H54 (cell line): ENCODE data around the gene PRAMEF9.
"Not testable (repeated sequence)": the region's sequence is repeated elsewhere in the genome, so short reads cannot be mapped to it uniquely, and the experiment has no call there.

Source experiments
- DNase-seq: peaks from one replicate; pipeline ENCODE4 v3.0.0; 2011; ENCODE audit warnings: low spot score, mixed read lengths; ENCODE audit not compliant: insufficient read length
- FAIRE-seq: peaks from 3 replicates; lab custom pipeline; 2011; peaks lifted over from hg19 to GRCh38; lab: Jason Lieb, UNC
- POLR2A ChIP-seq: IDR thresholded peaks from 2 replicates; pipeline ENCODE4 v1.6.1; 2011; ENCODE audit warnings: low read depth, mild to moderate bottlenecking, low read length

The PRAMEF9 gene

DNA sequence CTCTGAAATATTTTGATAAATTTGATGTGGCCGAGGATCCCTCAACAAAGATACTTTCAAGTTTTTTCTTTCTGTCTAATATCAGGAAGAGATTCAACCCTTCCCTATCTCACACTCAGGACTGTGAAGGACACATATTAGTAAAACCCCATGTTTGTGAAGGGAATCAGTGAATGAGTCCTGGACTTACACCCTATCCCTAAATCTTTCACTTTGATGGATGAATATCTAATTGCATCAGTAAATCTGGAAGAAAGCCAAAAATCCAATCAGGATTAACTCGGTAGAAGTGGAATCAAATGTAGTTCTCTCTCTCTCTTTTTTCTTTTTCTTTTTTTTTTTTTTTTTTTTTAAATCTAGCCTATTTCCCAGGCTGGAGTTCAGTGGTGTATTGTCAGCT lies at the start of gene PRAMEF9:
Gene PRAMEF9 (plus strand): TSS at position 301 of the 400 bp plus-strand sequence. CDS start 3,433 bp downstream, outside the sequence.
- not testable (repeated sequence) for FAIRE-seq

DNA sequence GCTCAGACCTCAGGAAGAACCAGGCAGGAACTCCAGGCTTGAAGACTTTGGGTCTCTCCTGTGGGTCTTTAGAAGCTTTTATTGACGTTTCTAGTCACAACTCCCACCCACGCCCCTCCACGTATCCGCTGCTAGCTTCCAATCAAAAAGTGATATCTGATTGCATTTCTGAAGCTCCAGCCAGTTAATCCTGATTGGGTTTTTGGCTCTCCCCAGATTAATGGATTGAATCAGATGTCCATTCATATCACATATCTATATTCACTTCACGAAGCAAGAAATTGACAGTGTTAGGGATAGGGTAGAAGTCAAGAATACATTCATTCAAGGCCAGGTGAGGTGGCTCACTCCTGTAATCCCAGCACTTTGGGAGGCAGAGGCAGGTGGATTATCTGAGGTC lies 15.7 kb upstream of the PRAMEF9 start, which contains the start of gene PRAMEF26:
Gene PRAMEF26 (minus strand): TSS at position 101 of the 400 bp plus-strand sequence. CDS start 2,914 bp downstream, outside the sequence.
- FAIRE-seq, DNase-seq: not testable (repeated sequence)

More for the DNA sequence above, at the start of gene PRAMEF9:
- not testable (repeated sequence) for DNase-seq

DNA sequence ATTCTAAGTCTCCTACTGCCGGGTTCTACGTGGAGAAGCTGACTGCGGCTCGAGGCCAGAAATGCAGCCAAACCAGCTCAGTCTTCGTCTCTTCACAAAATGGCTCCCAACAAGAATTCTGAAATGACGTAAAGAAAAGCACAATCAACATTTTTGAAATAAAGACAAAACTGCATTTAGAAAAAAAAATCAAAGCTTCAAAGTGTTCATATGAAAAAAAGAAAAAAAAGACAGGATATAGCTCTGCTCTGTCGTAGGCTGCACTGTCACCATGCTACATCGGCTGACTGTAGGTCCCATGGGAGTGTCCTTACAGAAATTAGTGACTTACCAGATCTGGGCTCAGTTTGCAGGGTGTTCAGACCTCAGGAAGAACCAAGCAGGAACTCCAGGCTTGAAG lies 6.1 kb upstream of the PRAMEF9 start, which contains the start of gene HNRNPCL4:
Gene HNRNPCL4 (minus strand): TSS at position 101 of the 400 bp plus-strand sequence. CDS start 164 bp downstream, outside the sequence.
- not testable (repeated sequence) for FAIRE-seq, DNase-seq

DNA sequence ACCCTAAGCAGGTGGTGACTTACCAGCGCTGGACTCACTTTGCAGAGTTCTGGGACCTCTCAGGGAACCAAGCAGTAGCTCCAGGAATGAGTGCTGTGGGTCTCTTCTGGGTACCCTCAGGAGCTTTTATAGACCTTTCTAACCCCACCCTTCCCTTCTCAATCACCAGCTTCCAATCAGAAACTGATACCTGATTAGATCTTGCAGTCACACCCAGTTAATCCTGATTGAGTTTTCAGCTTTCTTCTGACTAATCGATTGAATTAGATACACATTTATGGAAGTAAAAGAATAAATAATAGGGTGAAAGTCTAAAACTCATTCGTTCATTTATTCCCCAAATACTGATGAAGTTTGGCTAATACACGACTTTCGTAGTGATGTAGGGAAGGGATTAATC lies 29.7 kb downstream of the PRAMEF9 start, which contains the start of gene PRAMEF13:
Gene PRAMEF13 (minus strand): TSS at position 101 of the 400 bp plus-strand sequence. CDS start 1,820 bp downstream, outside the sequence.
- FAIRE-seq, DNase-seq: not testable (repeated sequence)

DNA sequence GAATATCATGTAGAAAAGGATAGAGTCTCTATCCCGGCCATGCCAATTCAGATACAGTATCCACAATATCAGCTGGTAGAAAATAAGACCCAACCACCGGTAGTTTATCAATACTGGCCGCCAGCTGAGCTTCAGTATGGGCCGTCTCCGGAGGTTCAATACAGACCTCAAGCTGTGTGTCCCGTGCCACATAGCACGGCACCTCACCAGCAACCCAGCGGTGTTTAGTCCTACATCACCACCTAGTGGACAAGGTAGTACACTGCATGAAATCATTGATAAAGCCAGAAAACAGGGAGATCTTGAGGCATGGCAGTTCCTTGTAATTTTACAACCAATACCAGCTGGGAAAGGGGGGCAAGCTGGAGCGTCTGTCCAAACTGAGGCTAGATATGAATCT lies 37.1 kb downstream of the PRAMEF9 start:
- FAIRE-seq, DNase-seq: not testable (repeated sequence)

DNA sequence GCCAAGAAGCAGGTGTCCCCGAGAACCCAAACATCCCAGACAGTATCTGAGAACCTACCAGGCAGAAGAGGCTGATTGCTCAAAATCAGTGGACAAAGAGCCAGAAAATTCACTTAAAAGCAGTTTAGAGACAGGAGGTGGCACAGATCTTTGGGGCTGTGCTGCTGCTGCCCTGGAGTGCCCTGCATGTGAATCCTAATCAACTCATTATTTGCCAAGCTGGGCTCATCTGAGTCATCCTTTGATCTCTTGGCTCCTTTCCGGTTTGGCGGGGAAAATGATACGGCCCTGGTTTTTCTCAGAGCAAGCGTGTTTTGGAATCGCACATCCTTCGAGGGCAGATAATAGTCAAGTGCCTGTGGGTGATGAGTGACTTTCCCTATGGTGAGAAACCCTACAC lies 45.0 kb downstream of the PRAMEF9 start:
- not testable (repeated sequence) for DNase-seq, FAIRE-seq

DNA sequence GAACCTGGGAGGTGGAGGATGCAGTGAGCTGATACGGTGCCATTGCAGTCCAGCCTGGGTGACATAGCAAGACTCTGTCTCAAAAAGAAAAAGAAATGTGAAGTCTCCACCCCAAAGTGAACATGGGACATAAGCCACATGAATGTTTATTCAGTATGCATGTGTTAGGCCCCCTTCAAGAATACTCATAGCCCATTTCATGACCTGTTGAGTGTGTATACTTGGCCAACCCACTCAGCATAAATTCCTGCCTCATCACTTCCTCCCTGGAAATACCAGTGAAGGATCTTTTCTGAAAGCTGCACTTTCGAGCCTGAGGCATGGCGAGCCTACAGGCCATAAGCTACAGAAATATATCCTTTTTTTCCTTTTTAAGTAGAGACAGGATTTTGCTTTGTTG lies 47.6 kb downstream of the PRAMEF9 start:
- DNase-seq, FAIRE-seq: not testable (repeated sequence)

DNA sequence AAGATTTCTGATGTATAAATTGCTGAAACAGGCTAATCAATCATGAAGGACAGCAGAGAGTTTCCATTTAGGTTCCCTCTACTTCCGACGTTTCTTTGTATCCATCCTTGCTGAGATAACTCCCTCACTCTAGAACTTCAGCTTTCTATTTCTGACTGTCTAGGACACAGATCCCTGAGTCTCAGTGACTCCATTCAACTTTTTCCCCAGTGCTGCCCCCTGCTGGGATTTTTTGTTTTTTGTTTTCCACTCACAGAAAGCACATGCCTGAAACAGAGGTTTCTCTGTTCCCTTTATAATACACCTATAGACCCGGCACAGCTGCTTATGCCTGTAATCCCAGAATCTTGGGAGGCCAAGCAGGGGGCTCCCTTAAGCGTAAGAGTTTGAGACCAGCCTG lies 51.1 kb downstream of the PRAMEF9 start:
- FAIRE-seq, DNase-seq: not testable (repeated sequence)

DNA sequence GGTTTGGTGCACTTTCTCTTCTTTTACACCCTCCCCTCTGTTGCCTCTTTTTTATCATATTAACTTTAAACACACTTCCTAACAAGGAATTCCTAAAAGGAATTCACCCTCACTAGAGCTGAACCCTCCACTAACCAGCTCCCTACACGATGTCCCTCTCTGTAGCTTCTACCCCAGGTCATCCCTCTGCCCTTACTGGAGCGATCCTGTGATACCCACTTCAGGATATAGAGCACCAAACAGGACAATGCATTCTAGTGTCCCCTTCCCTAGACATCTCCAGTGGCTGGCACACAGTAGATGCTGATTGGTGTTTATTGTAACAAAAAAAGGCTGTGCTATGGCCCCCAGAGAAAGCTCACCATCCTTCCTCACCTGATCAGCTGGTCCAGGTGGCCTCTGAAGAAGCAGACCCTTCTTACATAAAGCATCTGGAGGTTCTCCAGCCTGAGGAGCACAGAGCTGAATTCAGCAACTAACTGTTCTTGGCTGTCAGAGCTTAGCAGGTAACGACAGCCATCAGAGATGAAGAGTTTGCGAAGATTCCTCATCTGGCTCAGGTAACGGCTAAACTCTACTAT lies 52.9 kb downstream of the PRAMEF9 start:
- DNase-seq, result no peak
- FAIRE-seq, result no peak
- no peak for TF ChIP-seq POLR2A

DNA sequence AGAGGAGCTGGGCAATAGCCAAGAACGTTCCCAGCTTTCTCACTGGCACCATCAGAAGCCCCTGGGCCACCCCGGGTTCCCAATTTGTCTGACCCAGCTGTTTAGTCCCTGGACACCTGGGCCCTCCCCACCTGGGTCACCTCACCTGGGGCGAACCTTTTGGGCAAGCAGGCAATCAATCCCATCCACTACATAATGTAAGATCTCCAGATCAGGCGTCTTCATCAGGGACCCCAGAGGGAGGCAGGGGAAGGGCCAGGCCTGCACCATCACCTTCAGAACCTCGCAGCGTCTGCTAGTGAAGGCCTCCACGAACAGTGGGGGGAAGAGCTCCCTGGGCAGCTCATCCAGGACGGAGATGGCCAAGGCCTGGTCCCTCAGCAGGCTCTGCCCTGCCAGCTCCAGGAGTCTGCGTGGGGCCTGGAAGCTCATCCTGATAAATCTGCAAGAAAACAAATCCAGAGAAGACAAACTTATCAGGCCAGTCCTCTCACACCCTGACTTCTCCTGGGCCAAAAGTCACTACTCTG lies 54.1 kb downstream of the PRAMEF9 start, which contains the start of gene PRAMEF18:
Gene PRAMEF18 (minus strand): TSS at position 480 of the 530 bp plus-strand sequence. CDS start 48 bp downstream, at position 432.
- not testable (repeated sequence) for FAIRE-seq, DNase-seq

DNA sequence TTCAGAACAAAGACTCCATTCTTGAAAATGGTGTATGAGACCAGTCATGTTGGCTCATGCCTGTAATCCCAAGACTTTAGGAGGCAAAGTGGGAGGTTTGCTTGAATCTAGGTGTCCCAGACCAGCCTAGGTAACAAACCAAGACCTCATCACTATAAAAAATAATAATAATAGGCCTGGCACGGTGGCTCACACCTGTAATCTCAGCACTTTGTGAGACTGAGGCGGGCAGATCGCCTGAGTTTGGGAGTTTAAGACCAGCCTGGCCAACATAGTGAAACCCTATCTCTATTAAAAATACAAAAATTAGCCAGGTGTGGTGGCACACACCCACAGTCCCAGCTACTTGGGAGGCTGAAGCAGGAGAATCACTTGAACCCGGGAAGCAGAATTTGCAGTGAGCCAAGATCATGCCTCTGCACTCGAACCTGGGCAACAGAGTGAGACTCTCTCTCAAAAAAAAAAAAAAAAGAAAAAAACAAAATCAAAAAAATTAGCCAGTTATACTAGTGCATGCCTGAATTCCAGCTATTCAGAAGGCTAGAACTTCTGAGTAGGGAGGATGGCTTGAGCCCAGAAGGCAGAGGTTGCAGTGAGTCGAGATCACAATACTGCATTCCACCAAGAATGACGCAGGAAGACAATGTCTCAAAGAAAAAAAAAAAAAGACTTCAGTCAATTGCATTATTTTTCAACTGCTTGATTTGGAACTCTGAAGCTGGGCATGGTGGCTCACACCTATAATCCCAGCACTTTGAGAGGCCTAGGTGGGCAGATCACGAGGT lies 55.8 kb downstream of the PRAMEF9 start:
- not testable (repeated sequence) for DNase-seq, FAIRE-seq

DNA sequence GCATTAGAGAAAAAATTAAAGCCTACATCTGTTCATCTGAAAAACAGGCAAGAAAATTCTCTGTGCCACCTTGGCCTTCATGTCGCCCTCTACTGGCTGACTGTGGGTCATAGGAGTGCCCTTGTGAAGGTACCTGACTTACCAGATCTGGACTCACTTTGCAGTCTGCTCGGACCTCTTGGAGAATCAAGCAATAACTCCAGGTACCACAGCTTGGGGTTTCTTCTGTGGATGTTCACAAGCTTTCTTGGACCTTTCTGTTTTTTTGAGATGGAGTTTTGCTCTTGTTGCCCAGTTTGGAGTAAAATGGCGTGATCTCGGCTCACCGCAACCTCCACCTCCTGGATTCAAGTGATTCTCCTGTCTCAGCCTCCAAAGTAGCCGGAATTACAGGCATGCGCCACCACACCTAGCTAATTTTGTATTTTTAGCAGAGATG lies 56.7 kb downstream of the PRAMEF9 start:
- FAIRE-seq (no peak), DNase-seq (no peak)
- TF ChIP-seq POLR2A, result no peak
